ENCODE measurements around the gene ATF7. TPM values are rescaled to one million over a fixed set of nuclear protein-coding genes. Genes with fewer than 3 reads are reported as not detected.

The ATF7 gene
- total and polyA plus RNA-seq, 4 donors: 16.8 to 43.3 (median 31.7) TPM

DNA sequence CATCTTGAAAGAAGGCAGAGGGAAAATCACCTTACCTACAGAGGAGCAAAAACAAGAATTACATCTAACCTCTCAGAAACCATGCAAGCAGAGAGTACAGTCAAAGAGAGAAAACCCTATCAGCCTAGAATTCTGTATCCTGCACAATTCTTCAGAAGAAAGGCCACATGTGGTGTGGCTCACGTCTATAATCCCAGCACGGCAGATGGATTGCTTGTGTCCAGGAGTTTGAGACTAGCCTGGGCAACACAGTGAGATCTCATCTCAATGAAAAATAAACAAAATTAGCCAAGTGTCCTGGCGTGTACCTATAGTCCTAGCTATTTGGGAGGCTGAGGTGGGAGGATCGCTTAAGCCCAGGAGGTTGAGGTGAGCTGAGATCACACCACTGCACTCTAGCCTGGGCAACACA is 48.2 kb downstream of the ATF7 start:
- TF ChIP-seq CTCF (IDR thresholded peaks at IDR 0.05; ENCODE audit: control extremely low read depth, extremely low read depth): no peak
- Histone ChIP-seq H3K27ac (ENCODE audit: low read depth in 1 of 2, low read length in 1 of 2) (no peak overlapping the region), H3K9ac (ENCODE audit: insufficient read depth in 1 of 2, low read length in 2 of 2) (no peak overlapping the region), H3K9me3 (ENCODE audit: control insufficient read depth in 4 of 4, insufficient read depth in 3 of 4, low read length in 3 of 4) (no peaks in the 10 kb centered on the region), H3K4me3 (no peak overlapping the region), H3K27me3 (ENCODE audit: control insufficient read depth in 3 of 3, insufficient read depth in 3 of 3, low read length in 2 of 3) (no peaks in the 10 kb centered on the region), H3K4me1 (ENCODE audit: control insufficient read depth in 5 of 5, insufficient read depth in 5 of 5, low read length in 5 of 5) (peaks cover 0 to 8% (median 6%) of the 10 kb centered on the region in 5 donors), H3K36me3 (ENCODE audit: control insufficient read depth in 4 of 4, insufficient read depth in 4 of 4, low read length in 4 of 4) (peaks cover 0 to 9% (median 4%) of the 10 kb centered on the region in 4 donors)
- 93 to 97% methylated on average over 4 of the region's 4 CpGs for WGBS, 2 donors
- no peak for DNase-seq
- no peak for ATAC-seq (ENCODE audit: insufficient read depth, low FRiP score)

- ATAC-seq (ENCODE audit: insufficient read depth, low FRiP score) (peak; percentile 44), DNase-seq (peak in 1 of 3 donors; percentile 37)
- no peaks in the 10 kb centered on the region for H3K9me3 ChIP-seq (ENCODE audit: control insufficient read depth in 4 of 4, insufficient read depth in 3 of 4, low read length in 3 of 4)
- H3K4me3 ChIP-seq: no peak overlapping the region
- H3K4me1 ChIP-seq (ENCODE audit: control insufficient read depth in 5 of 5, insufficient read depth in 5 of 5, low read length in 5 of 5): peaks cover 0 to 8% (median 6%) of the 10 kb centered on the region in 5 donors
- H3K9ac ChIP-seq (ENCODE audit: insufficient read depth in 1 of 2, low read length in 2 of 2): no peak overlapping the region
- WGBS, 2 donors: 32 to 60% methylated on average over 3 of the region's 3 CpGs
- peak overlapping the region in 1 of 2 donors; percentile 66 for H3K27ac ChIP-seq (ENCODE audit: low read depth in 1 of 2, low read length in 1 of 2)
- H3K27me3 ChIP-seq (ENCODE audit: control insufficient read depth in 3 of 3, insufficient read depth in 3 of 3, low read length in 2 of 3): no peaks in the 10 kb centered on the region
- peaks cover 0 to 9% (median 5%) of the 10 kb centered on the region in 4 donors for H3K36me3 ChIP-seq (ENCODE audit: control insufficient read depth in 4 of 4, insufficient read depth in 4 of 4, low read length in 4 of 4)
- TF ChIP-seq CTCF (IDR thresholded peaks at IDR 0.05; ENCODE audit: control extremely low read depth, extremely low read depth): no peak
Observed at GRCh38 chr12:53575502-53576249, 50.5 kb downstream of the ATF7 start.

DNA sequence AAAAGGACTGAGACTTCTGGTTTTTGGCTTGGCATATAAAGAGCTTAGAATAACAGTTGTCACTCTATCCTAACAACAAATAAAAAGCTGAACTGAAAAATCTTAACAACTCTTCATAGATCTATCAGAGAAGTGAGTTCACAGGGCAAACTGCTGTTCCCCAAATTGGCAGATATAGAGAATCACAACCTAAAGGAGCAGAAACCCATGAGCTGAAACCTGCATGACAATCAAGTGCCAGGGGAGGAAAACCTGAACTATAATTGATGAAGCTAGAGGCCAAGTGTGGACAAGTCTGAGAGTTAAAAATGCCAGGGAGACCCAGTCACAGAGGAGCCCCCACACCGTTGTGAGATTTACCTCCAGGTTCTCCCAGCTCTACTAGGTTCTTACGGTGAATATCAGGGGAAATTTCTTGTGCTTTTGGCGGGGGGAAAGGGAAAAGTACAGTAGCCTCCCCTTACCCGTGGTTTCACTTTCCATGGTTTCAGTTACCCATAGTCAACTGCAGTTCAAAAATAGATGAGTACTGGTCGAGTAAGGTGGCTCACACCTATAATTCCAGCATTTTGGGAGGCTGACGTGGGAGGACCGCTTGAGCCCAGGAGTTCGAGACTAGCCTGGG is 53.9 kb downstream of the ATF7 start:
- Histone ChIP-seq H3K27ac (ENCODE audit: low read depth in 1 of 2, low read length in 1 of 2) (no peak overlapping the region), H3K4me1 (ENCODE audit: control insufficient read depth in 5 of 5, insufficient read depth in 5 of 5, low read length in 5 of 5) (peaks cover 0 to 15% (median 7%) of the 10 kb centered on the region in 5 donors), H3K4me3 (no peak overlapping the region), H3K36me3 (ENCODE audit: control insufficient read depth in 4 of 4, insufficient read depth in 4 of 4, low read length in 4 of 4) (peaks cover 0 to 11% (median 7%) of the 10 kb centered on the region in 4 donors), H3K9ac (ENCODE audit: insufficient read depth in 1 of 2, low read length in 2 of 2) (no peak overlapping the region), H3K27me3 (ENCODE audit: control insufficient read depth in 3 of 3, insufficient read depth in 3 of 3, low read length in 2 of 3) (no peaks in the 10 kb centered on the region), H3K9me3 (ENCODE audit: control insufficient read depth in 4 of 4, insufficient read depth in 3 of 4, low read length in 3 of 4) (no peaks in the 10 kb centered on the region)
- no peak for TF ChIP-seq CTCF (IDR thresholded peaks at IDR 0.05; ENCODE audit: control extremely low read depth, extremely low read depth)
- WGBS, 2 donors: 86 to 91% methylated on average over 8 of the region's 8 CpGs
- ATAC-seq (ENCODE audit: insufficient read depth, low FRiP score) (no peak), DNase-seq (no peak)
